Neural cell (in vitro differentiated cells): Measurements from ENCODE around the gene BLOC1S1.

Experiments used
- CTCF ChIP-seq: fragments of 450-650 bp; IDR thresholded peaks from 2 replicates; pipeline ENCODE4 v1.5.1; 2014; ENCODE audit warnings: antibody characterized with exemption, mild to moderate bottlenecking, moderate library complexity; ENCODE audit not compliant: poor library complexity, severe bottlenecking
- EP300 ChIP-seq: fragments of 450-650 bp; conservative IDR thresholded peaks from 2 replicates; pipeline ENCODE4 v1.6.1; 2014; ENCODE audit warnings: antibody characterized with exemption, mild to moderate bottlenecking, moderate library complexity; ENCODE audit not compliant: poor library complexity, severe bottlenecking
- EZH2 ChIP-seq: fragments of 200-600, 300-800 bp; shearing (Covaris generic), sonication (generic); IDR thresholded peaks from 2 replicates; pipeline ENCODE4 v1.6.1; 2014; ENCODE audit warnings: antibody characterized with exemption, low read length, borderline replicate concordance, mild to moderate bottlenecking; ENCODE audit not compliant: insufficient read depth, poor library complexity, severe bottlenecking
- TF ChIP-seq, protein P1 (sequence below): IDR thresholded peaks from 2 replicates; pipeline ENCODE4 v1.6.1; 2012; ENCODE audit warnings: borderline replicate concordance

- TF ChIP-seq CTCF (peak; percentile 27), EZH2 (no peak), EP300 (no peak)
- TF ChIP-seq, protein P1, sequence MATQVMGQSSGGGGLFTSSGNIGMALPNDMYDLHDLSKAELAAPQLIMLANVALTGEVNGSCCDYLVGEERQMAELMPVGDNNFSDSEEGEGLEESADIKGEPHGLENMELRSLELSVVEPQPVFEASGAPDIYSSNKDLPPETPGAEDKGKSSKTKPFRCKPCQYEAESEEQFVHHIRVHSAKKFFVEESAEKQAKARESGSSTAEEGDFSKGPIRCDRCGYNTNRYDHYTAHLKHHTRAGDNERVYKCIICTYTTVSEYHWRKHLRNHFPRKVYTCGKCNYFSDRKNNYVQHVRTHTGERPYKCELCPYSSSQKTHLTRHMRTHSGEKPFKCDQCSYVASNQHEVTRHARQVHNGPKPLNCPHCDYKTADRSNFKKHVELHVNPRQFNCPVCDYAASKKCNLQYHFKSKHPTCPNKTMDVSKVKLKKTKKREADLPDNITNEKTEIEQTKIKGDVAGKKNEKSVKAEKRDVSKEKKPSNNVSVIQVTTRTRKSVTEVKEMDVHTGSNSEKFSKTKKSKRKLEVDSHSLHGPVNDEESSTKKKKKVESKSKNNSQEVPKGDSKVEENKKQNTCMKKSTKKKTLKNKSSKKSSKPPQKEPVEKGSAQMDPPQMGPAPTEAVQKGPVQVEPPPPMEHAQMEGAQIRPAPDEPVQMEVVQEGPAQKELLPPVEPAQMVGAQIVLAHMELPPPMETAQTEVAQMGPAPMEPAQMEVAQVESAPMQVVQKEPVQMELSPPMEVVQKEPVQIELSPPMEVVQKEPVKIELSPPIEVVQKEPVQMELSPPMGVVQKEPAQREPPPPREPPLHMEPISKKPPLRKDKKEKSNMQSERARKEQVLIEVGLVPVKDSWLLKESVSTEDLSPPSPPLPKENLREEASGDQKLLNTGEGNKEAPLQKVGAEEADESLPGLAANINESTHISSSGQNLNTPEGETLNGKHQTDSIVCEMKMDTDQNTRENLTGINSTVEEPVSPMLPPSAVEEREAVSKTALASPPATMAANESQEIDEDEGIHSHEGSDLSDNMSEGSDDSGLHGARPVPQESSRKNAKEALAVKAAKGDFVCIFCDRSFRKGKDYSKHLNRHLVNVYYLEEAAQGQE: no peak
These were observed 27.8 kb downstream of the BLOC1S1 start for GRCh38 chr12:55743406-55744339.
